ENCODE data around the gene SOSTDC1. TPM values are rescaled to one million over a fixed set of nuclear protein-coding genes. Genes with fewer than 3 reads are reported as not detected.
A peak's percentile ranks its signal among the peaks of the same experiment; 100 is the strongest.

SOSTDC1 gene
- total RNA-seq, 2 experiments from 2014 or later: not detected

DNA sequence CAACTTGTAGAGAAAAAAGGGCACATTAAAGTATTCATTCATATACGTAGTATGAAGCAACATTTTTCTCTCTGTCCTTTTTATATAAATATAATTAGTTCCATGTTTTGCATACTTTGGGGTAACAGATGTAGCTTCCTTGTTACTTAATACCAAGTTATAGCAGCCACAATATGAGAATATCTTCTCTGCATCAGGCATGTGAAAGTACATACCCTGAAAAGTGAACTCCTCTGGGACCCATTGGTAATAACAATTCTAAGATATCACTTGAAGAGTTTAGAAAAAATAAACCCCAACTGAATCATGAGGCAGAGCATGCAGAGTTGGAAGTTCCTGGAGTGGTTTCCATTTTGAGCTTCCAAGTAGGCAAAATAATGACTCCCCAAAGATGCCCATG, 41.8 kb downstream of the SOSTDC1 start:
- no peaks in the 10 kb centered on the region for H3K9me3 Mint-ChIP-seq

DNA sequence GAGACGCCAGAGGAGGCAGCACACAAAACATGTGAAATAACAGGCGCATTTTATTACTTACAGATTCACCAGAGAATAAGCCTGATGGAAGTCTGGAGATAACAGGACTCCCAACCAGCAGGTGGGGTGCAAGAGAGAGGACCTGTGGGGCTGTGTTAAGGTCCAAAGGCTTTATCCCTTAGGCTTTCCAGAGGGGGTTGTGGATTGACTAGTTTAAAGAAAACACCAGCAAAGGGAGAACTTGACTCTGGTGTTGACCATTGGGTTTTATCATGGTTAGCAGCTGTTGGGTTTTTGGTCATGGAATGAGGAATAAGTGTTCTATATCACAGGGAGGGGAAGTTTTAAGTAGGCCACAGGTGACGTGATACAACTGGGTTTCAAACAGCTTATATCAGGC, 42.6 kb downstream of the SOSTDC1 start:
- intact Hi-C loops (cut with micrococcal nuclease): loop anchor here (5.0 kb wide), 2 partner anchors 509 to 874 kb away; partner anchors contain the start of gene AHR
- peaks cover 13% of the 10 kb centered on the region for H3K4me1 Mint-ChIP-seq (ENCODE audit: low read depth)
- H3K27me3 Mint-ChIP-seq (ENCODE audit: low read depth): no peaks in the 10 kb centered on the region
- H3K9me3 Mint-ChIP-seq: peaks cover 1% of the 10 kb centered on the region
- CTCF ChIA-PET: interaction anchor here (1.4 to 4.2 kb wide), 2 partner anchors 10 to 13 kb away, joined by 4 to 23 read pairs; no protein-coding TSS in a partner anchor
- no peak for DNase-seq
- H3K27ac Mint-ChIP-seq: no peak overlapping the region
- H3K36me3 Mint-ChIP-seq (ENCODE audit: low read depth): no peaks in the 10 kb centered on the region
- no peak overlapping the region for H3K4me3 Mint-ChIP-seq

More for the DNA sequence above, 41.8 kb downstream of the SOSTDC1 start:
- Mint-ChIP-seq H3K4me1 (ENCODE audit: low read depth) (peaks cover 11% of the 10 kb centered on the region), H3K27ac (no peak overlapping the region), H3K4me3 (no peak overlapping the region), H3K36me3 (ENCODE audit: low read depth) (no peaks in the 10 kb centered on the region), H3K27me3 (ENCODE audit: low read depth) (no peaks in the 10 kb centered on the region)
- CTCF ChIA-PET: interaction anchor here (0.7 to 4.2 kb wide), 3 partner anchors 9 to 13 kb away, joined by 4 to 23 read pairs (median 5); no protein-coding TSS in a partner anchor
- intact Hi-C loops (cut with micrococcal nuclease): loop anchor here (5.0 kb wide), 2 partner anchors 509 to 874 kb away; partner anchors contain the start of gene AHR
- no peak for DNase-seq

DNA sequence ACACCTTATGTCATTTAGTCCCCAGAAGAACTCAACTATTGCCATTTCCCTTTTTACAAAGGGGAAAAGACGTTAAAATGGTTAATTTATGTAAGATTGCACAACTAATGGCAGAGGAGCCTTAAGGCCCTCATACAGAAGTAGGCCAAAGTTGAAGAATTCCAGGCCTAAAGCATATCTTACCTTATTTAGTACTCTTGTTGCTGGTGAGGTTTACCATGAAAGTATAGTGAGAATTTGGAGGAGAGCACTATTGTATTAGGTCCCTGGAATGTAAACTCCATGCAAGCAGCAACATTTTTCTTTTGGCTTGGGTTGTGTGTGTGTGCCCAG, 43.5 kb downstream of the SOSTDC1 start:
- Mint-ChIP-seq H3K9me3 (peaks cover 1% of the 10 kb centered on the region), H3K36me3 (ENCODE audit: low read depth) (no peaks in the 10 kb centered on the region), H3K27me3 (ENCODE audit: low read depth) (no peaks in the 10 kb centered on the region), H3K27ac (no peak overlapping the region), H3K4me3 (peak overlapping the region; percentile 70), H3K4me1 (ENCODE audit: low read depth) (peaks cover 13% of the 10 kb centered on the region)
- CTCF ChIA-PET: interaction anchor here (3.7 to 4.2 kb wide), 2 partner anchors 11 to 143 kb away, joined by 18 to 23 read pairs; no protein-coding TSS in a partner anchor
- intact Hi-C loops (cut with micrococcal nuclease): loop anchor here (5.0 kb wide), 2 partner anchors 510 to 875 kb away; partner anchors contain the start of gene AHR
- no peak for DNase-seq

DNA sequence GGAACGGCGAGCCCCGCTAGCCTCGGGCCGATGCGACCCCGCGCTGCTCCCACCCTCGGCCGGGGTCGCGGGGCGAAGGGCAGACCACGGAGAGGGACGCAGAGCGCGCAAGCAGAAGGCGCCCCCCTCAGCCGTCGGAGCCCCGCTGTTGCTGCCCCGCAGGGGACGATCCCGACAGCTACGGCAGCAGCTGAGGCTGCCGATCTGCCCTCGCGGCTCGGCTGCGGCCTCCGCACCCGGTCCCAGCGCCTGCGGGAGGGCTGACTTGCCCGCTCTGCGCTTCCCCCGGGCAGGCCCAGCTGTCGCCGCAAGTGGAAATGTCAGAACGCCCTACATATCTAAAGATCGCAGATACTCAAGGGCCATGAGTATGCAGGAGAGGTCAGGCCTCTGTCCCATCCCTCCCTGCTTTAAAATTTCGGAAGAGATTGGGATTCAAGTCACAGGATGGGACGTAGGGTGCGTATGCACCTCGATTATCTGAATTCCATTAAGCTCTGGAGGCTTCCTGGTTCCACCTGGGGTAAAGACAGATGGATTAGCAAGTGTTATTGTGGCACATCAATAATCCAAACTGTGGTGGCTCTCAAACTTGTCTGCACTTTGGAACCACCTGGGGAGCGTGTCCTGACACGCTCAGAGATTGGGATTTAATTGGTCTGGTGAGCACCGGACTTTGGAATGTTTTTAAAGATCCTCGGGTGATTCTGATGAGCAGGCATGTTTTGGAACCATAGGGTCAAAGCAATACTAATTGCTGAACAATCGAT, 44.0 kb downstream of the SOSTDC1 start, which contains the start of gene CRPPA:
Gene CRPPA (minus strand): TSS at position 206 of the 770 bp plus-strand sequence. CDS start 216 bp downstream, outside the sequence.
- H3K4me1 Mint-ChIP-seq (ENCODE audit: low read depth): peaks cover 13% of the 10 kb centered on the region
- CTCF ChIA-PET: interaction anchor here (3.7 to 4.2 kb wide), 2 partner anchors 11 to 143 kb away, joined by 18 to 23 read pairs; no protein-coding TSS in a partner anchor
- no peaks in the 10 kb centered on the region for H3K27me3 Mint-ChIP-seq (ENCODE audit: low read depth)
- peak within 1 kb of the TSS; percentile 89 for H3K27ac Mint-ChIP-seq
- peak; percentile 45 for DNase-seq
- H3K9me3 Mint-ChIP-seq: peaks cover 1% of the 10 kb centered on the region
- H3K36me3 Mint-ChIP-seq (ENCODE audit: low read depth): no peaks in the 10 kb centered on the region
- peak within 1 kb of the TSS; percentile 92 for H3K4me3 Mint-ChIP-seq
- intact Hi-C loops (cut with micrococcal nuclease): loop anchor here (2.0 to 5.0 kb wide), 3 partner anchors 331 to 876 kb away; partner anchors contain the start of genes AHR and TSPAN13

DNA sequence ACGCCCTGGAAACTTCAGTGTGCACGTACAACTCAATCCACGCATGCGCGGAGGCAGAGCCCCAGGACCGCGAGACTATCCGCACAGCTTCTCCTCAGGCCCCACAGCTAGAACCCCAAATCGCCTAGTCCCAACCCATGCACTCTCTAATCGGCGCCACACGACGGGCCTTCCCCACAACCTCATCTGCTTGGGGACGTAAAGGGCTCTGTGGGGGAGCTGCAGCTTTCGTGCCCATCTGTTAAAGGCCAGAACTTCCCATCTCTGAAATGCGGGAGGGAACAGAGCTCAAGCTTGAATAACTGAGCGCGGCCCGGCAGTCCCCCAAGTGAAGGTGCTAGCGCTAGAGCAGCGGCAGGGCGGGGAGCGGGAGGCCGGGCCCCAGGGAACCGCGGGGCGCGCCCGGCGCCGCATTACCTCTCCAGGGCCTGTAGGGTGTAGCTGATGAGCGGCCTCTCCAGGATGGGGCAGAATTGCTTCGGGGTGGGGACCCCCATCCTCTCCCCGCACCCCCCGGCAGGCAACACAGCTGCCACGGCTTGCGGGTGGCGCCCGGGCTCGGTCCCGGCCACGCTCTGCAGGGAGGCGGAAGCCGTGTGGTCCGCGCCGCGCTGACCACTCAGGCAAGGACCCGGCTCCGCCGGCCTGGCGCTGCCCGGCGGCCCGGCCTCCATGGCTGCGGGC, 44.7 kb downstream of the SOSTDC1 start:
- H3K4me1 Mint-ChIP-seq (ENCODE audit: low read depth): peaks cover 13% of the 10 kb centered on the region
- no peaks in the 10 kb centered on the region for H3K36me3 Mint-ChIP-seq (ENCODE audit: low read depth)
- peak overlapping the region; percentile 89 for H3K27ac Mint-ChIP-seq
- H3K4me3 Mint-ChIP-seq: peak overlapping the region; percentile 92
- intact Hi-C loops (cut with micrococcal nuclease): loop anchor here (1.0 to 5.0 kb wide), 6 partner anchors 200 to 877 kb away; partner anchors contain the start of genes AHR, ANKMY2 and TSPAN13
- H3K9me3 Mint-ChIP-seq: peaks cover 1% of the 10 kb centered on the region
- peak; percentile 90 for DNase-seq
- CTCF ChIA-PET: interaction anchor here (0.5 to 4.2 kb wide), 4 partner anchors 11 to 1932 kb away, joined by 3 to 23 read pairs (median 10); no protein-coding TSS in a partner anchor
- no peaks in the 10 kb centered on the region for H3K27me3 Mint-ChIP-seq (ENCODE audit: low read depth)

DNA sequence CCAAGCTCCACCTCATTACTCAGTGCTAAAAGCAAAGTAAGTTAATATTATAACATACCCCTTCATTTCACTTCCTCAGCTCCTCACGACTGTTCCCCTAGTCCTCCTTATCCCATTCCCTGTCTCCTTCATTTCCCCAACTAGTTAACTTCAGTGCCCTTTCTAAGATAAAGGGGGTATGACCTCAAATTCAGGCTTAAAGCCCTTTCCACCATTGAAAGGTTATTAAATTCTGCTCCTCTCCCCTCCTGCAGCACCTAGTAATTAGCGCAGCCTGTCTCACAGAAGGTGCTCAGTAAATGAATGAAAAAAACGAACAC, 45.2 kb downstream of the SOSTDC1 start:
- CTCF ChIA-PET: interaction anchor here (0.5 to 4.2 kb wide), 4 partner anchors 10 to 1933 kb away, joined by 3 to 23 read pairs (median 10); no protein-coding TSS in a partner anchor
- no peak for DNase-seq
- Mint-ChIP-seq H3K36me3 (ENCODE audit: low read depth) (no peaks in the 10 kb centered on the region), H3K9me3 (peaks cover 1% of the 10 kb centered on the region), H3K4me1 (ENCODE audit: low read depth) (peaks cover 13% of the 10 kb centered on the region), H3K4me3 (peak overlapping the region; percentile 92), H3K27ac (peak overlapping the region; percentile 89), H3K27me3 (ENCODE audit: low read depth) (no peaks in the 10 kb centered on the region)
- intact Hi-C loops (cut with micrococcal nuclease): loop anchor here (1.0 to 5.0 kb wide), 6 partner anchors 200 to 877 kb away; partner anchors contain the start of genes AHR, ANKMY2 and TSPAN13

DNA sequence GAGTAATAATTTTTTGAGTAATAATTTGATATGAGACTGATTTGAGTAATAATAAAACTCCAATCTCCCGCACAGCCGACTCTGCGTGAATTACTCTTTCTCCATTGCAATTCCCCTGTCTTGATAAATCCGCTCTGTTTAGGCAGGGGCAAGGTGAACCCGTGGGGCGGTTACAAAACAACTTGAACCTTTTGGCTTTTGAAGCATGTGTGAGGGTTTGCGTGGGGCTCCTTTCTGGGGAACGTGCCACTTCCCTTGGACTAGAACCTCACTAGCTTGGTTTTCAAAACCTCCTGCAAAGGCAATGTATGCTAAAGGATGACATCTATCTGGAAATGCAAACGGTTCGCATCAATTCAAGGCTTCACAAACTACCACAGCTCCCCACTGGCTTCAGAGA, 45.7 kb downstream of the SOSTDC1 start:
- Mint-ChIP-seq H3K27ac (peak overlapping the region; percentile 89), H3K4me3 (peak overlapping the region; percentile 92), H3K27me3 (ENCODE audit: low read depth) (no peaks in the 10 kb centered on the region), H3K9me3 (peaks cover 1% of the 10 kb centered on the region), H3K36me3 (ENCODE audit: low read depth) (no peaks in the 10 kb centered on the region), H3K4me1 (ENCODE audit: low read depth) (peaks cover 13% of the 10 kb centered on the region)
- DNase-seq: no peak
- CTCF ChIA-PET: interaction anchor here (1.0 to 4.2 kb wide), 3 partner anchors 10 to 145 kb away, joined by 3 to 23 read pairs (median 18); no protein-coding TSS in a partner anchor
- intact Hi-C loops (cut with micrococcal nuclease): loop anchor here (1.0 to 5.0 kb wide), 6 partner anchors 200 to 877 kb away; partner anchors contain the start of genes AHR, ANKMY2 and TSPAN13

DNA sequence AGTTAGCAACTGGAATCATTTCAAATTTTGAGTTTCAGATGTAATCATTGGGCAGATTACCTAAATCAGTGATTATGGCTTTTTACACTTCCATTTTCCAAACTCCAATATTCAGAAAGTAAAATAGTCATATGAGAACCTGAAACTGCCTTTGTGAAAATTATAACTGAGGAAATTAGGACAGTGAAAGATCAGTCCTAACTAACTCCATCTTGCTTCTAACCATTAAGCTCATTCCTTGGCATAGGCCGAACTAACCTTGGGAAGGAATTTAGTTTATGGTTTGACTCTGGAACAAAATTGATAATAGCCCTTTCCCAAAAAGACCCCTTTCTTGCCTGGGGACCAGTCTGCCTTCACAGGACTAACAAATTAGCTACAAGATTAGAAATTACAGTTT, 46.4 kb downstream of the SOSTDC1 start:
- Mint-ChIP-seq H3K9me3 (peaks cover 1% of the 10 kb centered on the region), H3K36me3 (ENCODE audit: low read depth) (no peaks in the 10 kb centered on the region), H3K27ac (no peak overlapping the region), H3K27me3 (ENCODE audit: low read depth) (no peaks in the 10 kb centered on the region), H3K4me3 (peak overlapping the region; percentile 23), H3K4me1 (ENCODE audit: low read depth) (peaks cover 13% of the 10 kb centered on the region)
- CTCF ChIA-PET: interaction anchor here (3.7 kb wide), 1 partner anchor 146 kb away, joined by 18 read pairs; no protein-coding TSS in a partner anchor
- DNase-seq: no peak
- intact Hi-C loops (cut with micrococcal nuclease): no loop called here

DNA sequence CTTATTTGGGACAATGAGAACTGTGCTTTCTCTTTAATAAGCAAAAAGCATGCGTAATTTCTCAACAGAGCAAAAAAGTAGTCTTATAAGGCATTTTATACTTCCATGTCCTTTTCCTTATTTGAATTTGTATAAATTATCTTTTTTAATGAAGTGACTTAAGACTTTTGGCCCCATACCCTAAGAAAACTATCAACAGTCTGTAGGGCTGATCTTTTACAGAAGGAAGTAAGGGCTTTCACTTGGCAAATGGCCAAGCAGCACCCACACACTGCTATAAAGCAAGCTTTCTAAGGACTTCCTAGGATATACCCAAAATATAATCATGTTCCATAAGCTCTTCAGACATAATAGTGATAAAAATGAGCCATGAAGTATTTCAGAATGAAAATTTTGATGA, 47.6 kb downstream of the SOSTDC1 start:
- no peak overlapping the region for H3K27ac Mint-ChIP-seq
- no peaks in the 10 kb centered on the region for H3K27me3 Mint-ChIP-seq (ENCODE audit: low read depth)
- intact Hi-C loops (cut with micrococcal nuclease): no loop called here
- CTCF ChIA-PET: interaction anchor here (0.9 kb wide), 1 partner anchor 15 kb away, joined by 3 read pairs; no protein-coding TSS in a partner anchor
- no peaks in the 10 kb centered on the region for H3K36me3 Mint-ChIP-seq (ENCODE audit: low read depth)
- H3K4me3 Mint-ChIP-seq: no peak overlapping the region
- peaks cover 1% of the 10 kb centered on the region for H3K9me3 Mint-ChIP-seq
- H3K4me1 Mint-ChIP-seq (ENCODE audit: low read depth): peaks cover 13% of the 10 kb centered on the region
- DNase-seq: no peak

DNA sequence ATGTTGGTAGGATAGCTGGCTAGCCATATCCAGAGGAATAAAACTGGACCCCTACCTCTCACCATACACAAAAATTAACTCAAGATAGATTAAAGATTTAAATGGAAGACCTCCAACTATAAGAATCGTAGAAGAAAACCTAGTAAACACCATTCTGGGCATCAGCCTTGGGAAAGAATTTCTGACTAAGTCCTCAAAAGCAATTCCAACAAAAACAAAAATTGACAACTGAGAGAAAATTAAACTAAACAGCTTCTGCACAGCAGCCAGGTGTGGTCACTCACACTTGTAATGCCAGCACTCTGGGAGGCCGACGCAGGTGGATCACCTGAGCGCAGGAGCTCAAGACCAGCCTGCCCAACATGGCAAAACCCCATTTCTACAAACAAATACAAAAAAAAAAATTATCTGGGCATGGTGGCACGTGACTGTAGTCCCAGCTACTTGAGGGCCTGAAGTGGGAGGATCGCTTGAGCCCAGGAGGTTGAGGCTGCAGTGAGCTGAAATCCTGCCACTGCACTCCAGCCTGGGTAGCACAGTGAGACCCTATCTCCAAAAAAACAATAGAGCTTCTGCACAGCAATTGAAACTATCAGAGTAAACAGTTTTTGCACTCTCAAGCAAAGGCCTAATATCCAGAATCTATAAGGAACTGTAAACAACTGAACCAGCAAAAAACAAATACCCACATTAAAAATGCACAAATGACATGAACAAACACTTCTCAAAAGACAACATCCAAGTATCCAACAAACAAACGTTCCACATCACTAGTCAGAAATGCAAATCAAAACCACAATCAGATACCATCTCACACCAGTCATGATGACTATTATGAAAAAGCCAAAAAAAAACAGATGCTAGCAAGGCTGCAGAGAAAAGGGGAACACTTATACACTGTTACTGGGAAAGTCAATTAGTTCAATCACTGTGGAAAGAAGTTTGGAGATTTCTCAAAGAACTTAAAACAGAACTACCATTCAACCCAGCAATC, 49.0 kb downstream of the SOSTDC1 start:
- no peaks in the 10 kb centered on the region for H3K27me3 Mint-ChIP-seq (ENCODE audit: low read depth)
- no peak overlapping the region for H3K27ac Mint-ChIP-seq
- intact Hi-C loops (cut with micrococcal nuclease): no loop called here
- no peaks in the 10 kb centered on the region for H3K36me3 Mint-ChIP-seq (ENCODE audit: low read depth)
- CTCF ChIA-PET: interaction anchor here (0.5 kb wide), 1 partner anchor 242 kb away, joined by 3 read pairs; no protein-coding TSS in a partner anchor
- H3K9me3 Mint-ChIP-seq: peaks cover 1% of the 10 kb centered on the region
- no peak overlapping the region for H3K4me3 Mint-ChIP-seq
- no peak for DNase-seq
- peaks cover 13% of the 10 kb centered on the region for H3K4me1 Mint-ChIP-seq (ENCODE audit: low read depth)
